NCI-H146 (cell line): ENCODE data around the gene ADAT3.

Experiments
- DNase-seq: peaks from one replicate; lab custom pipeline; 2025; lab: John Stamatoyannopoulos, UW

ADAT3 gene

GRCh38 chr19:1912760-1913505 is 7.7 kb downstream of the ADAT3 start:
- no peak for DNase-seq

- no peak for DNase-seq
Measured at GRCh38 chr19:1913781-1914577, 8.8 kb downstream of the ADAT3 start.

- no peak for DNase-seq
Measured at GRCh38 chr19:1914826-1915341, 9.7 kb downstream of the ADAT3 start.

DNA sequence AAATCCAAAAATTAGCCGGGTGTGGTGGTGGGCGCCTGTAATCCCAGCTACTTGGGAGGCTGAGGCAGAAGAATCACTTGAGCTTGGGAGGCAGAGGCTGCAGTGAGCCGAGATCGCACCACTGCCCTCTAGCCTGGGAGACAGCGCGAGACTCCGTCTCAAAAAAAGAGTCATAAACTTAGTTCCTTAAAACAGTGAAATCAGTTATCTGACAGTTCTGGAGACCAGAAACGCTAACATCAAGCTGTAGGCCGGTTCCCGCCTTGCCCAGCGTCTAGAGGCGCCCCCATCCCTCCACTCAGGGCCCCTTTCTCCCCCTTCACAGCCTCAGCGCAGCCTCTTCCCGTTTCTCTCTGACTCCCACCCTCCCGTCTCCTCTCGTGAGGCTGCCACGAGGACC is 11.9 kb downstream of the ADAT3 start:
- no peak for DNase-seq

GRCh38 chr19:1917926-1918325 is 12.7 kb downstream of the ADAT3 start:
- DNase-seq: no peak

DNA sequence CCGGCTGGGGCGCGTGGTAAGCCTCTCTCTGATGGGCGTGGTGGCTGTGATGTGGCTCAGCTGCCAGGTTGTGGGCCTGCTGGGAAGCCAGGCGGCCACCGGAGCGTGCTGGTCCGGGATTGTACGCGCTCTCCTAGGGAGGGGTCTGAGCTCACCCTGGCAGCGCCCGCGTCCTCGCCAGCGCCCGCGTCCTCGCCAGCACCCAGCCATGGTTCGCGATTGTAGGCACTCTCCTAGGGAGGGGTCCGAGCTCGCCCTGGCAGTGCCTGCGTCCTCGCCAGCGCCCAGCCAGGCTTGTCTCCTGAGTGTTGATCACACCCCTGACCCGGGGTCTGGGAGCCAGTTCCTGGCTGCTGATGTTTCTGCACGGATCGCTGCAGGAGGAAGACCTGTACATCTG is 13.8 kb downstream of the ADAT3 start:
- DNase-seq: no peak

- DNase-seq: no peak
Measured at GRCh38 chr19:1920644-1921043, 15.4 kb downstream of the ADAT3 start.

GRCh38 chr19:1921326-1921725 is 16.1 kb downstream of the ADAT3 start:
- no peak for DNase-seq

- DNase-seq: no peak
Measured at GRCh38 chr19:1921825-1922224, 16.6 kb downstream of the ADAT3 start.

GRCh38 chr19:1922803-1923202 is 17.6 kb downstream of the ADAT3 start:
- DNase-seq: no peak

- no peak for DNase-seq
Measured at GRCh38 chr19:1923319-1923718, 18.1 kb downstream of the ADAT3 start.

- DNase-seq: no peak
Measured at GRCh38 chr19:1924320-1924961, 19.2 kb downstream of the ADAT3 start.

DNA sequence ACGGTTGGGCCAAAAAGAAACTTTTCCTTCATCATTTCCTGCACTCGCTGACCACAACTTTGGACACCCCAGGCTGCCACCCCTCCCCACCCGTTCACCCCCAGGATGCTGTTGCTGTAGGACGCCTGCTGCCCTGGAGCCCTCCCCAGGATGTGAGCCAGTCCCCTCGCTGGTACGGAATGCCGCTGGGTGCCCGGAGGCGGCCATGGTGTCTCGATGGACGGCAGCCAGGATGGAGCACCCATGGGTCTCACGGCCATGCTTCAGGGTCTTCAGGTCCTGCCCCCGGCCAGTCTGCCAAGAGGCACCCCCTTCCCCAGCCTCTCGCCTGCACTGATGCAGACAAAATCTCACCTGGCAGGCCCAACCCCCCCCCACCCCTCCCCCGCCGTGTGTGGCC is 20.3 kb downstream of the ADAT3 start:
- DNase-seq: no peak

DNA sequence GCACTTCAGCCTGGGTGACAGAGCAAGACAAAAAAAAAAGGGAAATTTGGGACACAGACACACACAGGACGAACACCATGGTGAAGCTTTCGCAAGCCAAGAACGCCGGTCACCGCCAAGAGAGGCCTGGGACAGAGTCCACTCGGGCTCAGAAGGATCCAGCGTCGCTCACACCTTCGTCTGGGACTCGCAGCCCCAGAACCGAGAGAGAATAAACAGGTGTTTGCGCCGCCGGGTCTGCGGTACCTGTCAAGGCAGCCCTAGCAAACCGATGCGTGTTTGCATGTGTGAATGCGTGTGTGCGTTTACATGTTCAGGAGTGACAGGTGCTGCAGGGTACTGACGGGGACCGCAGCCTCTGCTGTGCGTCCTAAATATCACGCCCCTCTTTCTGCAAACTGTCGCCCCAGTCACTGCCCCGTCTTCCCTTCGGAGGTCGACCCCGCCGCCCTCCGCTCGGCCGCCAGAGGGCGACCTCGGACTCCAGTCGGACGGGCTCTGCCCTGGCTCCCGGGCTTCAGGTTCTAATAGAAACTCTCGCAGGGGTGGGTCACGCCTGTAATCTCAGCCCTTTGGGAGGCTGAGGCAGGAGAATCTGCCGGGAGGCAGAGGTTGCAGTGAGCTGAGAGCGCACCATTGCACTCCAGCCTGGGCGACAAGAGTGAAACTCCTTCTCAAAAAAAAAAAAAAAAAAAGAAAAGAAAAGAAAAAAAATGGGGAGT is 24.0 kb downstream of the ADAT3 start:
- peak; percentile 64 for DNase-seq

DNA sequence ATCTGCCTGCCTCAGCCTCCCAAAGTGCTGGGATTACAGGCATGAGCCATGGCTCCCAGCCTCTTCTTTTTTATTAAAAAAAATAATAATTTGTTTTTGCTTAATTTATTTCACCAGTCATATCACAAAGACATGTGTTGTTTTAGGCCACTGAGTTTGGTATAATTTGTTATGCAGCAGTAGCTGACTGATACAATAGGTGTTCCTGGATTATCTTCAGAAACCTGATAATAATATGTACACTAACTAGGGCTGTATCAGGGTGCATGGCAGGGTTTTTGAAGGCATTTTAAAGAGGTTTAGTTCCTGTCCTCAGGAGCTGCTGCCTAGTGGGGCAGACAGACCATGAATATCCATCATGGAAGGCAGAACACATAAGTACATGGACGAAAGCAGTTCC is 26.2 kb downstream of the ADAT3 start:
- no peak for DNase-seq

GRCh38 chr19:1932395-1932794 is 27.2 kb downstream of the ADAT3 start:
- no peak for DNase-seq

- no peak for DNase-seq
Measured at GRCh38 chr19:1933244-1933643, 28.0 kb downstream of the ADAT3 start.

GRCh38 chr19:1933942-1934341 is 28.7 kb downstream of the ADAT3 start:
- DNase-seq: no peak

GRCh38 chr19:1935484-1936208 is 30.4 kb downstream of the ADAT3 start:
- DNase-seq: peak; percentile 8

- no peak for DNase-seq
Measured at GRCh38 chr19:1936430-1936829, 31.2 kb downstream of the ADAT3 start.

- DNase-seq: no peak
Measured at GRCh38 chr19:1936916-1937610, 31.9 kb downstream of the ADAT3 start.
